NB4 (cell line): Measurements from ENCODE around the gene ACTN1.

Source experiments
- DNase-seq: peaks from one replicate; pipeline ENCODE4 v3.0.0; 2010; ENCODE audit warnings: low read depth
- H3K4me3 ChIP-seq: one replicate; pipeline ENCODE4 v1.5.1; 2011; ENCODE audit warnings: mild to moderate bottlenecking, low read depth, low read length, moderate library complexity
- CTCF ChIP-seq: IDR thresholded peaks from one replicate; pipeline ENCODE4 v1.5.1; 2012; ENCODE audit warnings: low read depth, low read length
- MYC ChIP-seq: IDR thresholded peaks from 2 replicates; pipeline ENCODE4 v1.6.1; 2011; ENCODE audit warnings: low read depth, low read length
- POLR2A ChIP-seq: IDR thresholded peaks from 2 replicates; pipeline ENCODE4 v1.6.1; 2011; ENCODE audit warnings: mild to moderate bottlenecking; ENCODE audit not compliant: insufficient read length; ENCODE audit errors: extremely low read depth
- TF ChIP-seq, protein P1 (sequence below): IDR thresholded peaks from 2 replicates; pipeline ENCODE4 v1.6.1; 2011; ENCODE audit warnings: low read depth, low read length

ACTN1 gene

GRCh38 chr14:68824207-68824516, 154.9 kb downstream of the ACTN1 start:
- H3K4me3 ChIP-seq, result no peak overlapping the region
- TF ChIP-seq POLR2A (no peak), MYC (no peak), CTCF (no peak)
- TF ChIP-seq, protein P1, sequence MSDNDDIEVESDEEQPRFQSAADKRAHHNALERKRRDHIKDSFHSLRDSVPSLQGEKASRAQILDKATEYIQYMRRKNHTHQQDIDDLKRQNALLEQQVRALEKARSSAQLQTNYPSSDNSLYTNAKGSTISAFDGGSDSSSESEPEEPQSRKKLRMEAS, result no peak
- DNase-seq, result no peak
